ENCODE measurements around the gene WASF3.

The WASF3 gene

DNA sequence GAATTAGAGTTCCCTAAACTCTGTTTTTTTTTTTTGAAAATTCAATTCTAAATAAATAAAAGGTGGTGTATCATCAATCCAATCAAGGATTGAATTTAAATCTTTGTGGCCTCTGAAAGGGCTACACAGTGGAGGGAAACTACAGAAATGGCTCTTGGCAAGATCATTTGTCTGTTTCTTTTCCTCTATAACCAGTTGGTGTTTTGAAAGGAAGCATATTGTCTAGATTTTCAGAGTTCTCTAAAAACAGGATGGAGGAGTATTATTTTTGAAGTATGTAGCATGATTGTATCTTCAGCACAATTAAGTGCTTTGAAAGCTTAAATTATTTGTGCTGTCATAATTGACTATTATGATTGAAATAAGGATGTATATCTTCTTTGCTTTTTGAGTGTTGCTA lies 29.8 kb downstream of the WASF3 start:
- Histone ChIP-seq H3K4me1 (ENCODE audit: control insufficient read depth in 2 of 2, insufficient read depth in 1 of 2, low read depth in 1 of 2, low read length in 2 of 2) (peaks cover 3 to 9% of the 10 kb centered on the region in 2 donors), H2BK120ac (ENCODE audit: low read depth, low read length) (no peak overlapping the region), H3K9ac (ENCODE audit: low read depth, low read length, poor library complexity) (no peak overlapping the region), H2BK12ac (ENCODE audit: low read length) (no peak overlapping the region), H2BK15ac (ENCODE audit: low read length) (no peak overlapping the region), H2BK5ac (ENCODE audit: low read length) (no peak overlapping the region), H3K18ac (ENCODE audit: low read length) (no peak overlapping the region), H3K36me3 (replicated peaks in 1 of 2; ENCODE audit: control insufficient read depth in 2 of 2, insufficient read depth in 2 of 2, low read length in 2 of 2) (no peaks in the 10 kb centered on the region), H3K27ac (replicated peaks; ENCODE audit: low read length) (no peak overlapping the region), H3K4me3 (ENCODE audit: low read length in 2 of 2) (no peak overlapping the region), H3K79me1 (ENCODE audit: low read depth, low read length) (peaks cover 2% of the 10 kb centered on the region), H3K23ac (ENCODE audit: low read depth, low read length, poor library complexity) (no peak overlapping the region), H2AK5ac (ENCODE audit: low read depth, low read length) (no peak overlapping the region), H4K91ac (ENCODE audit: low read depth, low read length, poor library complexity) (no peak overlapping the region), H3K4ac (ENCODE audit: low read length) (no peak overlapping the region), H4K8ac (ENCODE audit: low read depth, low read length) (no peak overlapping the region), H3K9me3 (replicated peaks in 1 of 2; ENCODE audit: control insufficient read depth in 2 of 2, insufficient read depth in 1 of 2, low read depth in 1 of 2, low read length in 2 of 2) (peaks cover 0 to 5% of the 10 kb centered on the region in 2 donors), H3K27me3 (ENCODE audit: control insufficient read depth in 3 of 3, insufficient read depth in 3 of 3, low read depth in 1 of 3, low read length in 3 of 3) (no peaks in the 10 kb centered on the region), H3K14ac (ENCODE audit: low read length) (no peak overlapping the region), H2AFZ (ENCODE audit: low read length) (no peak overlapping the region), H3K4me2 (ENCODE audit: insufficient read depth, low read length, poor library complexity, severe bottlenecking) (no peak overlapping the region)
- DNase-seq (ENCODE audit: low spot score), result no peak

GRCh38 chr13:26589226-26589625 lies 31.7 kb downstream of the WASF3 start:
- no peak overlapping the region for H3K23ac ChIP-seq (ENCODE audit: low read depth, low read length, poor library complexity)
- no peak overlapping the region for H3K14ac ChIP-seq (ENCODE audit: low read length)

GRCh38 chr13:26589754-26590153 lies 32.3 kb downstream of the WASF3 start:
- H3K23ac ChIP-seq (ENCODE audit: low read depth, low read length, poor library complexity), result no peak overlapping the region
- no peak for DNase-seq (ENCODE audit: low spot score)
- no peaks in the 10 kb centered on the region for H3K36me3 ChIP-seq (replicated peaks in 1 of 2; ENCODE audit: control insufficient read depth in 2 of 2, insufficient read depth in 2 of 2, low read length in 2 of 2)
- H4K8ac ChIP-seq (ENCODE audit: low read depth, low read length), result no peak overlapping the region
- no peak overlapping the region for H3K4ac ChIP-seq (ENCODE audit: low read length)
- H2BK120ac ChIP-seq (ENCODE audit: low read depth, low read length), result no peak overlapping the region
- H2BK5ac ChIP-seq (ENCODE audit: low read length), result no peak overlapping the region
- peaks cover 2 to 5% of the 10 kb centered on the region in 2 donors for H3K9me3 ChIP-seq (replicated peaks in 1 of 2; ENCODE audit: control insufficient read depth in 2 of 2, insufficient read depth in 1 of 2, low read depth in 1 of 2, low read length in 2 of 2)
- H2AK5ac ChIP-seq (ENCODE audit: low read depth, low read length), result no peak overlapping the region
- no peak overlapping the region for H2BK15ac ChIP-seq (ENCODE audit: low read length)
- no peak overlapping the region for H3K9ac ChIP-seq (ENCODE audit: low read depth, low read length, poor library complexity)
- no peak overlapping the region for H4K91ac ChIP-seq (ENCODE audit: low read depth, low read length, poor library complexity)
- H3K4me2 ChIP-seq (ENCODE audit: insufficient read depth, low read length, poor library complexity, severe bottlenecking), result no peak overlapping the region
- H3K14ac ChIP-seq (ENCODE audit: low read length), result no peak overlapping the region
- no peak overlapping the region for H3K18ac ChIP-seq (ENCODE audit: low read length)
- H3K27me3 ChIP-seq (ENCODE audit: control insufficient read depth in 3 of 3, insufficient read depth in 3 of 3, low read depth in 1 of 3, low read length in 3 of 3), result no peaks in the 10 kb centered on the region
- H3K4me1 ChIP-seq (ENCODE audit: control insufficient read depth in 2 of 2, insufficient read depth in 1 of 2, low read depth in 1 of 2, low read length in 2 of 2), result peaks cover 3 to 6% of the 10 kb centered on the region in 2 donors
- H3K79me1 ChIP-seq (ENCODE audit: low read depth, low read length), result peaks cover 5% of the 10 kb centered on the region
- H3K27ac ChIP-seq (replicated peaks; ENCODE audit: low read length), result no peak overlapping the region
- H2AFZ ChIP-seq (ENCODE audit: low read length), result no peak overlapping the region
- no CpG with 5 or more reads among the region's 1 CpG for WGBS, 2 donors (ENCODE audit: extremely low coverage in 2 of 2, insufficient read length in 2 of 2, insufficient replicate concordance in 1 of 2)
- H3K4me3 ChIP-seq (ENCODE audit: low read length in 2 of 2), result no peak overlapping the region
- H2BK12ac ChIP-seq (ENCODE audit: low read length), result no peak overlapping the region

More at GRCh38 chr13:26589226-26589625, 31.7 kb downstream of the WASF3 start:
- Histone ChIP-seq H3K4me1 (ENCODE audit: control insufficient read depth in 2 of 2, insufficient read depth in 1 of 2, low read depth in 1 of 2, low read length in 2 of 2) (peaks cover 3 to 6% of the 10 kb centered on the region in 2 donors), H2AK5ac (ENCODE audit: low read depth, low read length) (no peak overlapping the region), H3K79me1 (ENCODE audit: low read depth, low read length) (peaks cover 4% of the 10 kb centered on the region), H3K9me3 (replicated peaks in 1 of 2; ENCODE audit: control insufficient read depth in 2 of 2, insufficient read depth in 1 of 2, low read depth in 1 of 2, low read length in 2 of 2) (peaks cover under 1 to 5% of the 10 kb centered on the region in 2 donors), H2BK12ac (ENCODE audit: low read length) (no peak overlapping the region), H2BK15ac (ENCODE audit: low read length) (no peak overlapping the region), H3K18ac (ENCODE audit: low read length) (no peak overlapping the region), H3K27ac (replicated peaks; ENCODE audit: low read length) (no peak overlapping the region), H2AFZ (ENCODE audit: low read length) (no peak overlapping the region), H3K4me3 (ENCODE audit: low read length in 2 of 2) (no peak overlapping the region), H4K8ac (ENCODE audit: low read depth, low read length) (no peak overlapping the region), H3K27me3 (ENCODE audit: control insufficient read depth in 3 of 3, insufficient read depth in 3 of 3, low read depth in 1 of 3, low read length in 3 of 3) (no peaks in the 10 kb centered on the region), H2BK5ac (ENCODE audit: low read length) (no peak overlapping the region), H3K4ac (ENCODE audit: low read length) (no peak overlapping the region), H3K36me3 (replicated peaks in 1 of 2; ENCODE audit: control insufficient read depth in 2 of 2, insufficient read depth in 2 of 2, low read length in 2 of 2) (no peaks in the 10 kb centered on the region), H2BK120ac (ENCODE audit: low read depth, low read length) (no peak overlapping the region), H4K91ac (ENCODE audit: low read depth, low read length, poor library complexity) (no peak overlapping the region), H3K4me2 (ENCODE audit: insufficient read depth, low read length, poor library complexity, severe bottlenecking) (no peak overlapping the region), H3K9ac (ENCODE audit: low read depth, low read length, poor library complexity) (no peak overlapping the region)
- no CpG with 5 or more reads among the region's 1 CpG for WGBS, 2 donors (ENCODE audit: extremely low coverage in 2 of 2, insufficient read length in 2 of 2, insufficient replicate concordance in 1 of 2)
- DNase-seq (ENCODE audit: low spot score), result no peak

DNA sequence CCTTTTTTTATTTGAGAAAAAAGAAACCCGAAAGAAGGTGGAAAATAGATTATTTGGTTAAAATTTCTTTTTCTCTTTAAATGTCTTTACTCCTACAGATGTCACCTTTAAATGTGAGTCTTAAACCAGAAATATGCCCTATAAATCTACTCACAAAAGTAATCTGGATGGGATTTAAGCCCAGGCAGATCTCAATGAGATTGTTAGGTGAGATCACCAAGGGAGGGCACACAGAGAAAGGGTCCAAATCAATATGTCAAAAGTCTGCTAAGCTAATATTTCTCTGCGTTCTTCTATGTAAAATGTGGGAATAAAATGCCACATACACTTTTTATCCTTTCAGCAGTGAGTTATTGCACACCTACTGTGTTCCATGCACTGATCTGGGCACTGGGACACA lies 32.9 kb downstream of the WASF3 start:
- no peak overlapping the region for H2BK5ac ChIP-seq (ENCODE audit: low read length)
- WGBS, 2 donors (ENCODE audit: extremely low coverage in 2 of 2, insufficient read length in 2 of 2, insufficient replicate concordance in 1 of 2), result no CpG with 5 or more reads among the region's 2 CpGs
- no peak overlapping the region for H3K9ac ChIP-seq (ENCODE audit: low read depth, low read length, poor library complexity)
- no peak overlapping the region for H3K18ac ChIP-seq (ENCODE audit: low read length)
- no peak overlapping the region for H3K4me3 ChIP-seq (ENCODE audit: low read length in 2 of 2)
- no peak overlapping the region for H2AK5ac ChIP-seq (ENCODE audit: low read depth, low read length)
- peaks cover 3 to 6% of the 10 kb centered on the region in 2 donors for H3K4me1 ChIP-seq (ENCODE audit: control insufficient read depth in 2 of 2, insufficient read depth in 1 of 2, low read depth in 1 of 2, low read length in 2 of 2)
- H4K91ac ChIP-seq (ENCODE audit: low read depth, low read length, poor library complexity), result no peak overlapping the region
- H3K36me3 ChIP-seq (replicated peaks in 1 of 2; ENCODE audit: control insufficient read depth in 2 of 2, insufficient read depth in 2 of 2, low read length in 2 of 2), result no peaks in the 10 kb centered on the region
- H3K14ac ChIP-seq (ENCODE audit: low read length), result no peak overlapping the region
- peaks cover 3 to 5% of the 10 kb centered on the region in 2 donors for H3K9me3 ChIP-seq (replicated peaks in 1 of 2; ENCODE audit: control insufficient read depth in 2 of 2, insufficient read depth in 1 of 2, low read depth in 1 of 2, low read length in 2 of 2)
- H3K27me3 ChIP-seq (ENCODE audit: control insufficient read depth in 3 of 3, insufficient read depth in 3 of 3, low read depth in 1 of 3, low read length in 3 of 3), result no peaks in the 10 kb centered on the region
- no peak overlapping the region for H2BK15ac ChIP-seq (ENCODE audit: low read length)
- no peak overlapping the region for H3K4ac ChIP-seq (ENCODE audit: low read length)
- H3K79me1 ChIP-seq (ENCODE audit: low read depth, low read length), result peaks cover 5% of the 10 kb centered on the region
- H2AFZ ChIP-seq (ENCODE audit: low read length), result no peak overlapping the region
- no peak overlapping the region for H3K4me2 ChIP-seq (ENCODE audit: insufficient read depth, low read length, poor library complexity, severe bottlenecking)
- H2BK12ac ChIP-seq (ENCODE audit: low read length), result no peak overlapping the region
- no peak overlapping the region for H4K8ac ChIP-seq (ENCODE audit: low read depth, low read length)
- H3K23ac ChIP-seq (ENCODE audit: low read depth, low read length, poor library complexity), result no peak overlapping the region
- H3K27ac ChIP-seq (replicated peaks; ENCODE audit: low read length), result no peak overlapping the region
- no peak overlapping the region for H2BK120ac ChIP-seq (ENCODE audit: low read depth, low read length)
- DNase-seq (ENCODE audit: low spot score), result no peak

Measured in neuronal stem cell (in vitro differentiated cells).